BE2C (cell line): ENCODE measurements around the gene DNAJC6.

ENCODE experiments used
- DNase-seq: peaks from one replicate; pipeline ENCODE4 v3.0.0-alpha.2; 2020
- H3K27me3 ChIP-seq: fragments of 250-450 bp; sonication (Bioruptor Pico); 2 replicates; pipeline ENCODE4 v1.5.1; 2020; ENCODE audit warnings: mild to moderate bottlenecking
- H3K36me3 ChIP-seq: fragments of 250-450 bp; sonication (Bioruptor Pico); 2 replicates; pipeline ENCODE4 v1.5.1; 2020; ENCODE audit warnings: mild to moderate bottlenecking
- H3K4me1 ChIP-seq: fragments of 250-450 bp; sonication (Bioruptor Pico); 2 replicates; pipeline ENCODE4 v1.5.1; 2020
- H3K4me3 ChIP-seq: 2 replicates; pipeline ENCODE4 v1.5.1; 2011; ENCODE audit warnings: low read depth, low read length
- H3K9me3 ChIP-seq: fragments of 250-450 bp; sonication (Bioruptor Pico); 2 replicates; pipeline ENCODE4 v1.5.1; 2020
- CTCF ChIP-seq: IDR thresholded peaks from 2 replicates; pipeline ENCODE4 v1.5.1; 2012; ENCODE audit warnings: mild to moderate bottlenecking, low read depth, low read length

DNAJC6 gene

GRCh38 chr1:65386439-65386838 is 77.1 kb downstream of the DNAJC6 start:
- no peaks in the 10 kb centered on the region for H3K36me3 ChIP-seq
- no peaks in the 10 kb centered on the region for H3K4me1 ChIP-seq
- no peak for TF ChIP-seq CTCF

GRCh38 chr1:65387821-65388220 is 78.5 kb downstream of the DNAJC6 start:
- H3K27me3 ChIP-seq: no peaks in the 10 kb centered on the region
- no peaks in the 10 kb centered on the region for H3K9me3 ChIP-seq
- no peak for TF ChIP-seq CTCF
- DNase-seq: no peak
- H3K4me3 ChIP-seq: no peak overlapping the region
- H3K36me3 ChIP-seq: peaks cover 2% of the 10 kb centered on the region; the same call in 1 of the 2 replicates
- no peaks in the 10 kb centered on the region for H3K4me1 ChIP-seq

More at GRCh38 chr1:65386439-65386838, 77.1 kb downstream of the DNAJC6 start:
- H3K9me3 ChIP-seq: no peaks in the 10 kb centered on the region
- DNase-seq: no peak
- H3K4me3 ChIP-seq: no peak overlapping the region
- no peaks in the 10 kb centered on the region for H3K27me3 ChIP-seq

GRCh38 chr1:65388908-65389695 is 79.8 kb downstream of the DNAJC6 start:
- TF ChIP-seq CTCF: no peak
- no peak overlapping the region for H3K4me3 ChIP-seq
- H3K4me1 ChIP-seq: no peaks in the 10 kb centered on the region
- DNase-seq: no peak
- no peaks in the 10 kb centered on the region for H3K9me3 ChIP-seq
- no peaks in the 10 kb centered on the region for H3K27me3 ChIP-seq
- peaks cover 2% of the 10 kb centered on the region; the same call in 1 of the 2 replicates for H3K36me3 ChIP-seq

- no peak overlapping the region for H3K4me3 ChIP-seq
- H3K4me1 ChIP-seq: no peaks in the 10 kb centered on the region
- H3K27me3 ChIP-seq: no peaks in the 10 kb centered on the region
- no peaks in the 10 kb centered on the region for H3K9me3 ChIP-seq
- TF ChIP-seq CTCF: no peak
- DNase-seq: no peak
- peaks cover 8% of the 10 kb centered on the region; the same call in 1 of the 2 replicates for H3K36me3 ChIP-seq
These were observed 83.2 kb downstream of the DNAJC6 start for GRCh38 chr1:65392497-65392896.

GRCh38 chr1:65393347-65393746 is 84.0 kb downstream of the DNAJC6 start:
- peaks cover 8% of the 10 kb centered on the region; the same call in 1 of the 2 replicates for H3K36me3 ChIP-seq
- no peaks in the 10 kb centered on the region for H3K27me3 ChIP-seq
- no peak overlapping the region for H3K4me3 ChIP-seq
- DNase-seq: no peak
- H3K9me3 ChIP-seq: no peaks in the 10 kb centered on the region
- TF ChIP-seq CTCF: no peak
- H3K4me1 ChIP-seq: no peaks in the 10 kb centered on the region

GRCh38 chr1:65393928-65394327 is 84.6 kb downstream of the DNAJC6 start:
- DNase-seq: no peak
- no peak for TF ChIP-seq CTCF
- H3K4me3 ChIP-seq: no peak overlapping the region
- H3K9me3 ChIP-seq: no peaks in the 10 kb centered on the region
- H3K36me3 ChIP-seq: peaks cover 8% of the 10 kb centered on the region; the same call in 1 of the 2 replicates
- no peaks in the 10 kb centered on the region for H3K4me1 ChIP-seq
- H3K27me3 ChIP-seq: no peaks in the 10 kb centered on the region
